Fibroblast of villous mesenchyme (primary cell): ENCODE data around the gene CRYL1. TPM values are rescaled to one million over a fixed set of nuclear protein-coding genes. Genes with fewer than 3 reads are reported as not detected.

Source experiments
- DNase-seq: peaks from one replicate; pipeline ENCODE4 v3.0.0-alpha.2; 2010; ENCODE audit warnings: low read depth
- H3K4me3 ChIP-seq: 2 replicates; pipeline ENCODE4 v1.5.1; 2011; ENCODE audit warnings: low read depth, mild to moderate bottlenecking, low read length
- total RNA-seq: library from RNA; depleted of rRNA; stranded (reverse); fragments of >200 nt; gene quantifications from 2 replicates; pipeline ENCODE4 v1.2.3, GENCODE V29; 2012
- TF ChIP-seq, protein P1 (sequence below): IDR thresholded peaks from 2 replicates; pipeline ENCODE4 v1.5.1; 2012; ENCODE audit warnings: low read depth, mild to moderate bottlenecking, low read length; ENCODE audit not compliant: insufficient read depth

CRYL1 gene
- total RNA-seq, 1 donor, result 4.7 TPM

DNA sequence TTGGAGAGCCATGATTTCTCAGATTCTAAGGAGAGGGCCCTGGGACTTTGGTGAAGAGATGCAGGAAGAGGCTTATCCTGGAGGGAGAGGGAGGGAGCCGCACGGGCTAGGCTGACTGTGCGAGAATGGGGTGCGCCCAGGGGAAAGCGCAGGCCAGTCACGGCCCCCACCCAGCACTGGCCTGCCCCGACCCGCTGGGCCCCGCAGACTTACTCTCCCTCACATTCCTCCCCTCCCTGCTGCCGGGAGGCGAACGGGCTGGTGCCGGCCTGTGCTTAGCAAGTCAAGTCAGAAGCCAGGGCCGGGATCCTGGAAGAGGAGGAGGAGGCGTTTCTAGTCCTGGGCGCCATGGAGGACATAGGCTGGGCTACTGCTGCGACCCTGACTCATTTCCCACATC, 120.0 kb downstream of the CRYL1 start:
- DNase-seq, result no peak
- H3K4me3 ChIP-seq, result no peak overlapping the region
- TF ChIP-seq, protein P1, sequence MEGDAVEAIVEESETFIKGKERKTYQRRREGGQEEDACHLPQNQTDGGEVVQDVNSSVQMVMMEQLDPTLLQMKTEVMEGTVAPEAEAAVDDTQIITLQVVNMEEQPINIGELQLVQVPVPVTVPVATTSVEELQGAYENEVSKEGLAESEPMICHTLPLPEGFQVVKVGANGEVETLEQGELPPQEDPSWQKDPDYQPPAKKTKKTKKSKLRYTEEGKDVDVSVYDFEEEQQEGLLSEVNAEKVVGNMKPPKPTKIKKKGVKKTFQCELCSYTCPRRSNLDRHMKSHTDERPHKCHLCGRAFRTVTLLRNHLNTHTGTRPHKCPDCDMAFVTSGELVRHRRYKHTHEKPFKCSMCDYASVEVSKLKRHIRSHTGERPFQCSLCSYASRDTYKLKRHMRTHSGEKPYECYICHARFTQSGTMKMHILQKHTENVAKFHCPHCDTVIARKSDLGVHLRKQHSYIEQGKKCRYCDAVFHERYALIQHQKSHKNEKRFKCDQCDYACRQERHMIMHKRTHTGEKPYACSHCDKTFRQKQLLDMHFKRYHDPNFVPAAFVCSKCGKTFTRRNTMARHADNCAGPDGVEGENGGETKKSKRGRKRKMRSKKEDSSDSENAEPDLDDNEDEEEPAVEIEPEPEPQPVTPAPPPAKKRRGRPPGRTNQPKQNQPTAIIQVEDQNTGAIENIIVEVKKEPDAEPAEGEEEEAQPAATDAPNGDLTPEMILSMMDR, result no peak

DNA sequence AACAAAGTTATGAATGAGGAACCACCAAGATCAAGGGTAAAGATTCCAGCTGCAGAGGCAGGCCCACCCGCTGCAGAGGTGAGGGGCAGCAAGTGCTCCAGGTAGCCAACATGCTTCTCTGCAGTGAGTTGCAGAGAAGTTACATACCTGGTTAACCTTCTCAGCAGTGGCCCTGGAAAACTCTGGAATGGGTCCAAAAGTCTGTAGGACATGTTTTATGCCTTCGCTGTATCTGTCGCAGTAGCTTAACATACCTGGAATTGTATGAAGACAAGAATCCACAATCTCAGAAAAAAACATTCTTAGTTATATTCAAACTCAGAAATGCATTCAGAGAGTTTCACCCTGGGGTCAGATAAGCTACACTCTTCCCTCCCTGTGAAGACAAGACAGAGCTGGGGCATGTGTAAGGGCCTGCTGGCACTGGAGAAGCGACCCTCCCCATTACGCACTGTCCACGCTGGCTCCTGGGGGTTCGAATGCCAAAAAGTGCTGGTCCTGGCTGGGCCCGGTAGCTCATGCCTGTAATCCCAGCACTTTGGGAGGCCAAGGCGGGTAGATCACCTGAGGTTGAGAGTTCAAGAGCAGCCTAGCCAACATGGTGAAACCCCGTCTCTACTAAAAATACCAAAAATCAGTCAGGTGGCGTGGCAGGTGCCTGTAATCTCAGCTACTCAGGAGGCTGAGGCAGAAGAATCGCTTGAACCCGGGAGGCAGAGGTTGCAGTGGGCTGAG, 121.0 kb downstream of the CRYL1 start:
- TF ChIP-seq, protein P1, result no peak
- no peak overlapping the region for H3K4me3 ChIP-seq
- no peak for DNase-seq

GRCh38 chr13:20403826-20404225, 121.8 kb downstream of the CRYL1 start:
- no peak overlapping the region for H3K4me3 ChIP-seq
- TF ChIP-seq, protein P1, result no peak
- no peak for DNase-seq

- DNase-seq, result no peak
- no peak overlapping the region for H3K4me3 ChIP-seq
- TF ChIP-seq, protein P1, result no peak
These were observed 122.8 kb downstream of the CRYL1 start for GRCh38 chr13:20402881-20403280.

- TF ChIP-seq, protein P1, result no peak
- no peak overlapping the region for H3K4me3 ChIP-seq
- DNase-seq, result peak; percentile 65
These were observed 123.5 kb downstream of the CRYL1 start for GRCh38 chr13:20401931-20402856.

DNA sequence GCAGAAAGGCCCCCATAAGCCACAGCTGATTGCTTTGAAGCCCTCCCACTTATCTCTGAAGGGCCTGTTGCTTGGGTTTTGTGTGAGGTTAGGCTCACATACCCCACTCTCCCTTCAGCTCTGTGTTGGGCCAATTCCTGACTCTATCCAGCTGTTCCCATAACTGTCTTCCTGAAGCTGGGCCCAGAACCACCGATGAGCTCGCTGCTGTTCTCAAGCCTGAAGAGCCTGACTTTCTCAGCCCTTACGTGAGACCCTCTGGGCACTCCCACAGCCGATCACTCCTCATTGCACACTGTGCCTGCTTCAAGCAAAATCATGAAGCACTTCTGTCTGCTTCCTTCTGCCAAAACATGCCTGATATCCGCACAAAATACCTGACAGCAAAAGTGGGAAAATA, 124.1 kb downstream of the CRYL1 start:
- peak; percentile 39 for DNase-seq
- TF ChIP-seq, protein P1, result no peak
- no peak overlapping the region for H3K4me3 ChIP-seq
